HG03097 (cell line): ENCODE measurements around the gene RNF130.
A peak's percentile ranks its signal among the peaks of the same experiment; 100 is the strongest.

Experiments
- ATAC-seq: cut with Tn5 transposase; IDR thresholded peaks from one replicate; pipeline ENCODE4 v1.9.1; 2021; ENCODE audit not compliant: unreplicated experiment, low FRiP score

Gene RNF130

GRCh38 chr5:179923436-179923835 is 148.1 kb downstream of the RNF130 start:
- ATAC-seq: no peak

GRCh38 chr5:179920175-179920574 is 151.4 kb downstream of the RNF130 start:
- ATAC-seq: no peak

GRCh38 chr5:179919487-179920060 is 152.0 kb downstream of the RNF130 start:
- no peak for ATAC-seq

GRCh38 chr5:179918742-179919486 is 152.6 kb downstream of the RNF130 start:
- no peak for ATAC-seq

- ATAC-seq: no peak
Observed at GRCh38 chr5:179916523-179916922, 155.0 kb downstream of the RNF130 start.

- no peak for ATAC-seq
Observed at GRCh38 chr5:179915406-179915935, 156.1 kb downstream of the RNF130 start.

- no peak for ATAC-seq
Observed at GRCh38 chr5:179914032-179914755, 157.4 kb downstream of the RNF130 start.

- ATAC-seq: no peak
Observed at GRCh38 chr5:179913461-179913860, 158.1 kb downstream of the RNF130 start.

GRCh38 chr5:179912951-179913350 is 158.6 kb downstream of the RNF130 start:
- ATAC-seq: no peak

GRCh38 chr5:179912386-179912785 is 159.2 kb downstream of the RNF130 start:
- ATAC-seq: no peak

GRCh38 chr5:179909224-179909623 is 162.3 kb downstream of the RNF130 start:
- no peak for ATAC-seq

GRCh38 chr5:179908528-179908927 is 163.0 kb downstream of the RNF130 start:
- ATAC-seq: no peak

GRCh38 chr5:179907556-179908324 is 163.8 kb downstream of the RNF130 start, which contains the start of gene TBC1D9B:
Gene TBC1D9B (minus strand): TSS chr5:179907897. CDS start chr5:179907821, 76 bp downstream.
- ATAC-seq: peak; percentile 85

GRCh38 chr5:179906795-179907555 is 164.6 kb downstream of the RNF130 start:
- ATAC-seq: no peak

GRCh38 chr5:179906294-179906794 is 165.2 kb downstream of the RNF130 start:
- ATAC-seq: no peak

GRCh38 chr5:179905161-179905560 is 166.4 kb downstream of the RNF130 start:
- no peak for ATAC-seq
